Retinal pigment epithelial cell (primary cell): ENCODE data around the gene PRSS16.
A peak's percentile ranks its signal among the peaks of the same experiment; 100 is the strongest.
"Not testable (repeated sequence)": the region's sequence is repeated elsewhere in the genome, so short reads cannot be mapped to it uniquely, and the experiment has no call there.

ENCODE experiments used
- DNase-seq: peaks from one replicate; pipeline ENCODE4 v3.0.0-alpha.2; 2010; ENCODE audit warnings: low read depth
- H3K4me3 ChIP-seq: 2 replicates; pipeline ENCODE4 v1.5.1; 2011; ENCODE audit warnings: mild to moderate bottlenecking, low read length, control low read depth, moderate library complexity
- CTCF ChIP-seq: conservative IDR thresholded peaks from 2 replicates; pipeline ENCODE4 v1.5.1; 2011; ENCODE audit warnings: low read depth, low read length, control low read depth, inconsistent platforms

The PRSS16 gene

GRCh38 chr6:27213544-27214125, 33.9 kb upstream of the PRSS16 start:
- peak overlapping the region; percentile 56 for H3K4me3 ChIP-seq
- no peak for DNase-seq
- TF ChIP-seq CTCF = no peak

DNA sequence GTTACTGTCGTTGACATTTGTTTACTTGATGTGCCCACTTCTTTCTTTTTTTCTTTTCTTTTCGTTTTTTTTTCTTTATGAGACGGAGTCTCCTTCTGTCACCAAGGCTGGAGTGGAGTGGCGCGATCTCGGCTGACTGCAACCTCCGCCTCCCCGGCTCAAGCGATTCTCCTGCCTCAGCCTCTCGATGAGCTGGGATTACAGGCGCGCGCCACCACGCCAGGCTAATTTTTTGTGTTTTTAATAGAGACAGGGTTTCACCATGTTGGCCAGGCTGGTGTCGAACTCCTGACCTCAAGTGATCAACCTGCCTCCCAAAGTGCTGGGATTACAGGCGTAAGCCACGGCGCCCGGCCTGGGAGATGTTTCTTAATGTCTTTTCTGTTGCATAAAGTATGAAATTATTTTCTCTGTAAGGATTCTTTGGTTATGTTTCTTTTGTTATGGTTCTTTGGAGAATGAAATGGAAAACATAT, 33.3 kb upstream of the PRSS16 start:
- H3K4me3 ChIP-seq = peak overlapping the region; percentile 56
- no peak for DNase-seq
- no peak for TF ChIP-seq CTCF

DNA sequence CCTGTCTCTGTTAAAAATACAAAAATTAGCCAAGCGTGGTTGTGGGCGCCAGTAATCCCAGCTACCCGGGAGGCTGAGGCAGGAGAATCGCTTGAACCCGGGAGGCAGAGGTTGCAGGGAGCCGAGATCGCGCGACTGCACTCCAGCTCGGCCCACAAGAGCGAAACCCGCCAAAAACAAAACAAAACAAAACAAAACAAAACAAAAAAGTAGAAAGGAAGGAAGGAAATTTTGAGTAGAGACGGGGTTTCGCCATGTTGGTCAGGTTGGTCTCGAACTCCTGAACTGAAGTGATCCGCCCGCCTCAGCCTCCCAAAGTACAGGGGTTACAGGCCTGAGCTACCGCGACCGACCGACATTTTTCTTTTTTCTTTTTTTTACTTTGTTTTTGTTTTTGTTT, 30.6 kb upstream of the PRSS16 start:
- TF ChIP-seq CTCF = no peak
- H3K4me3 ChIP-seq = no peak overlapping the region
- DNase-seq = no peak

- not testable (repeated sequence) for H3K4me3 ChIP-seq
Measured at GRCh38 chr6:27222971-27223370, 24.5 kb upstream of the PRSS16 start.

DNA sequence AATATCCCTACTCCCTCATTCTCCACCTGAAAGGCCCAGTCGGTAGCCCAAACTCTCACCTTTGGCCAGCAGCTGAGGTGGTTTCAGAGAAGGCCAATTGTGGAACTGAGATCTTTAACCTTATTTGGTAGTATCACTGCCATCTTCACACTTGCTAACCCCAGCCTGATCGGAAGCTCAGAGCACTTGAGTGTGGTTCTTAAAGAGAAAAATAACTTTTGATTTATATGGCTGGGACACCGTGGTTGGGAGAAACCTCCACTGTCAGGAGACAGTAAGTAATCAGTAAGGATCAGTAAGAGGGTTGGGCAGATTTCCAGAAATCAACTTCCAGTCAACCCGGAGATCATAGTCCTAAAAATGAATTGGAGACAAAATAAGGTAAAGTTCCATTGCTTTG, 22.8 kb upstream of the PRSS16 start:
- H3K4me3 ChIP-seq = no peak overlapping the region
- TF ChIP-seq CTCF = no peak
- DNase-seq = no peak

More at GRCh38 chr6:27222971-27223370, 24.5 kb upstream of the PRSS16 start:
- DNase-seq = not testable (repeated sequence)

DNA sequence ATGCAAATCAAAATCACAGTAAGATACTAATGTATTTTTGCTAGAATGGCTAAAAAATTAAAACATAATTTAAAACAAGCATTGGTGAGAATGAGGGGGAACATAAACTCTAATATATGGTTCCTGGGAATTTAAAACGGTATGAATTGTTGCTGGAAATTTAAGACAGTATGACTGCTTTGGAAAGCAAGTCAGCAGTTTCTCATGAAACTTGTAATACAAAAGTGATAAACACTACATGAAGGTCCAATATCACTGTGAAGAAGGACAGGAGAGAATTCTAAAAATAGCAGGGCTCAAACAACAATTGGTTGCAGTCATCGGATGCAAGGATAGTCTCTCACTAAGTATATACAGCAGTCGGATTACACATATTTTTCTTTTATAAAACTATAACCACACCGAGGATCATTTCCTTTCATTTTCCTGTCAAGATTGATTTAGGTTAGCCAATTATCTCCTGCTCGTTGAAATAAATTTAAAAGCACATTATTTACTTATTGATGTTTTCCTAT, 18.5 kb upstream of the PRSS16 start:
- DNase-seq = no peak
- H3K4me3 ChIP-seq = no peak overlapping the region
- no peak for TF ChIP-seq CTCF

- no peak for TF ChIP-seq CTCF
- DNase-seq = no peak
- no peak overlapping the region for H3K4me3 ChIP-seq
Measured at GRCh38 chr6:27230758-27231111, 16.8 kb upstream of the PRSS16 start.
